Activated naive CD8-positive, alpha-beta T cell treated with anti-CD3 and anti-CD28 coated beads, Interleukin-2, amount 10 ng/mL, durations not matched to agents 7 days and 5 days (primary cell): Measurements from ENCODE around the gene TNFRSF4. TPM values are rescaled to one million over a fixed set of nuclear protein-coding genes. Genes with fewer than 3 reads are reported as not detected.

Experiments
- ATAC-seq: fragments of 150-1000 bp; cut with Tn5 transposase; one replicate; pipeline ENCODE4 v1.10.0; 2021; ENCODE audit warnings: low read depth, moderate library complexity
- POLR2A ChIA-PET: fragments of 350-600 bp; sonication (Branson Sonifier 250); formaldehyde crosslinking; loops from one replicate; lab custom pipeline; 2021; ENCODE audit warnings: antibody characterized with exemption; lab: Charles Lee
- DNase-seq: peaks from one replicate; pipeline ENCODE4 v3.0.0; 2021
- H3K27ac Mint-ChIP-seq: one replicate; pipeline ENCODE4 v1.8.0; 2022; ENCODE audit warnings: mild to moderate bottlenecking, mixed read lengths
- H3K27me3 Mint-ChIP-seq: one replicate; pipeline ENCODE4 v1.8.0; 2022; ENCODE audit warnings: mild to moderate bottlenecking, moderate library complexity, mixed read lengths
- H3K36me3 Mint-ChIP-seq: one replicate; pipeline ENCODE4 v1.8.0; 2021; ENCODE audit warnings: mild to moderate bottlenecking, mixed read lengths
- H3K4me1 Mint-ChIP-seq: one replicate; pipeline ENCODE4 v1.8.0; 2021; ENCODE audit warnings: mixed read lengths
- H3K4me3 Mint-ChIP-seq: one replicate; pipeline ENCODE4 v1.8.0; 2022; ENCODE audit warnings: mild to moderate bottlenecking, moderate library complexity, mixed read lengths
- H3K9me3 Mint-ChIP-seq: one replicate; pipeline ENCODE4 v1.8.0; 2021; ENCODE audit warnings: mixed read lengths
- total RNA-seq, 2 experiments: library from RNA; stranded (reverse); gene quantifications; one replicate each; pipeline ENCODE4 v1.2.3, GENCODE V29; 2021

The TNFRSF4 gene
- total RNA-seq, 2 experiments from 2014 or later = 2.4 to 3.1 TPM

- POLR2A ChIA-PET = no interaction called here
Observed at GRCh38 chr1:1241588-1242219, 27.8 kb upstream of the TNFRSF4 start.

DNA sequence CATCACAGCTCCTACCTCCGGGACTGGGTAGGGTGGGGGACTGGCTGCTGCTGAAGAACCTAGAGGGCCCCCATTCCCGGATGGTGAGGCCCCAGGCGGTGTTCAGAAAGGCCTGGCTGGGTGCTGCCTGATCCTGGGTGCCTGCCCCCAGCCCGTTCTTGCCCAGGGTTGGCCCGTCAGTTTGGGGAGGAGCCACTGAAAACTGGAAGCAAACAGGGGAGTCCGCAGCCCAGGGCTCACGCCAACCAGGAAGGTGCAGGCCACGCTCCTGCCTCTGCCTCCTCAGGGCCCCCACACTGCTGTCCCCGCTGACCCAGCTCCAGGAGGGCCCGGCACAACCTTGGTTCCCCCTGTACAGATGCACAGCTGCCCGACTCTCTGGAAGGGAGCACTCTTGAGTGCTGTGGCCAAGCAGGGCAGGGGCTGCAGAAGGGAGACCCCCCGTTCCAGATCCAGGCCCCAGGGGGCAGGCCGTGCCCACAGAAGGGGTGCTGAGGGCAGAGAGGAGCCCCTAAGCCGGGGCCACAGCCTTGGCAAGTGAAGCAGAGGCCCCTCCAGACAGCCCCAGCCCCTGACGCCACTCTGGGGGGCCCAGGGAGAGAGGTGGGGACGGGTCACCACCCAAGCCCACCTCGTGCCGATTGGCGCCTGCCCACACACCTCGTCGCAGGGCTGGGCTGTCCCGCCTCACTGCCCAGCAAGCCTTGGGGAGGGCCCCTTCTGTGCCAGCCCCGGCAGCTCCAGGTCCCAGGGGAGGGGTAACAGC, 27.1 kb upstream of the TNFRSF4 start:
- POLR2A ChIA-PET = no interaction called here
- no peak for ATAC-seq
- Mint-ChIP-seq H3K4me1 (no peaks in the 10 kb centered on the region), H3K27me3 (peaks cover 2% of the 10 kb centered on the region), H3K4me3 (no peak overlapping the region), H3K27ac (no peak overlapping the region), H3K36me3 (no peaks in the 10 kb centered on the region), H3K9me3 (no peaks in the 10 kb centered on the region)
- DNase-seq = no peak

More at GRCh38 chr1:1241588-1242219, 27.8 kb upstream of the TNFRSF4 start:
- H3K36me3 Mint-ChIP-seq = no peaks in the 10 kb centered on the region
- no peak overlapping the region for H3K27ac Mint-ChIP-seq
- ATAC-seq (no peak), DNase-seq (no peak)
- H3K27me3 Mint-ChIP-seq = peaks cover 2% of the 10 kb centered on the region
- no peaks in the 10 kb centered on the region for H3K9me3 Mint-ChIP-seq
- H3K4me1 Mint-ChIP-seq = no peaks in the 10 kb centered on the region
- H3K4me3 Mint-ChIP-seq = no peak overlapping the region

GRCh38 chr1:1240348-1240732, 26.4 kb upstream of the TNFRSF4 start:
- Mint-ChIP-seq H3K27ac (no peak overlapping the region), H3K9me3 (no peaks in the 10 kb centered on the region), H3K36me3 (no peaks in the 10 kb centered on the region), H3K4me1 (no peaks in the 10 kb centered on the region), H3K4me3 (no peak overlapping the region), H3K27me3 (no peaks in the 10 kb centered on the region)
- no peak for ATAC-seq
- POLR2A ChIA-PET = no interaction called here
- DNase-seq = no peak

- POLR2A ChIA-PET = no interaction called here
- no peaks in the 10 kb centered on the region for H3K27me3 Mint-ChIP-seq
- no peak for ATAC-seq
Observed at GRCh38 chr1:1239614-1240347, 25.8 kb upstream of the TNFRSF4 start.

DNA sequence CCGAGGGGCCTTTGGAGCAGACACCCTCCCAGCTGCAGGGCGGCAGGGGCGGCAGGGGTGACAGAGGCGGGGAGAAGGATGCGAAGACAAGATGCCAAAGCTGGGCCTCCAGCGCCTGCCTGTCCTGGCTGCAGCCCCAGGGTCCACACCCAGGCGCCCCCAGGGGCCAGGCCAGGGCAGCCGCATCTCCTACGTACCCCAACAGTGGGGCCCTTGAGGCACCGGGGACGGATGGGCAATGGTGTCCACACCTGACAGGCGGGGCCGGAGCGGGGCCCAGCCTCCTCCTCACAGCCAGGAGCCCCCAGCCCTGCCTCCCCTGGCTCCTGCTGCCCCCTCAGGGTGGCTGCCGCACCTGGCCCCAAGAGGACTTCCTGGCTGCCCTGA, 25.3 kb upstream of the TNFRSF4 start:
- POLR2A ChIA-PET = no interaction called here
- H3K36me3 Mint-ChIP-seq = no peaks in the 10 kb centered on the region
- no peak overlapping the region for H3K27ac Mint-ChIP-seq

More at GRCh38 chr1:1239614-1240347, 25.8 kb upstream of the TNFRSF4 start:
- Mint-ChIP-seq H3K4me1 (no peaks in the 10 kb centered on the region), H3K4me3 (no peak overlapping the region), H3K27ac (no peak overlapping the region), H3K9me3 (no peaks in the 10 kb centered on the region), H3K36me3 (no peaks in the 10 kb centered on the region)
- DNase-seq = no peak

GRCh38 chr1:1238702-1239178, 24.8 kb upstream of the TNFRSF4 start:
- ATAC-seq = no peak
- H3K4me3 Mint-ChIP-seq = no peak overlapping the region
- H3K4me1 Mint-ChIP-seq = peaks cover 7% of the 10 kb centered on the region
- DNase-seq = no peak
- no peak overlapping the region for H3K27ac Mint-ChIP-seq
- no peaks in the 10 kb centered on the region for H3K9me3 Mint-ChIP-seq
- H3K27me3 Mint-ChIP-seq = no peaks in the 10 kb centered on the region
- H3K36me3 Mint-ChIP-seq = peaks cover 2% of the 10 kb centered on the region
- POLR2A ChIA-PET = interaction anchor here (0.9 kb wide), 1 partner anchor 18 kb away, joined by 3 read pairs; no protein-coding TSS in a partner anchor

More for the DNA sequence above, 25.3 kb upstream of the TNFRSF4 start:
- ATAC-seq = no peak
- peaks cover 2% of the 10 kb centered on the region for H3K4me1 Mint-ChIP-seq
- H3K27me3 Mint-ChIP-seq = no peaks in the 10 kb centered on the region
- no peak overlapping the region for H3K4me3 Mint-ChIP-seq
- no peak for DNase-seq
- no peaks in the 10 kb centered on the region for H3K9me3 Mint-ChIP-seq

DNA sequence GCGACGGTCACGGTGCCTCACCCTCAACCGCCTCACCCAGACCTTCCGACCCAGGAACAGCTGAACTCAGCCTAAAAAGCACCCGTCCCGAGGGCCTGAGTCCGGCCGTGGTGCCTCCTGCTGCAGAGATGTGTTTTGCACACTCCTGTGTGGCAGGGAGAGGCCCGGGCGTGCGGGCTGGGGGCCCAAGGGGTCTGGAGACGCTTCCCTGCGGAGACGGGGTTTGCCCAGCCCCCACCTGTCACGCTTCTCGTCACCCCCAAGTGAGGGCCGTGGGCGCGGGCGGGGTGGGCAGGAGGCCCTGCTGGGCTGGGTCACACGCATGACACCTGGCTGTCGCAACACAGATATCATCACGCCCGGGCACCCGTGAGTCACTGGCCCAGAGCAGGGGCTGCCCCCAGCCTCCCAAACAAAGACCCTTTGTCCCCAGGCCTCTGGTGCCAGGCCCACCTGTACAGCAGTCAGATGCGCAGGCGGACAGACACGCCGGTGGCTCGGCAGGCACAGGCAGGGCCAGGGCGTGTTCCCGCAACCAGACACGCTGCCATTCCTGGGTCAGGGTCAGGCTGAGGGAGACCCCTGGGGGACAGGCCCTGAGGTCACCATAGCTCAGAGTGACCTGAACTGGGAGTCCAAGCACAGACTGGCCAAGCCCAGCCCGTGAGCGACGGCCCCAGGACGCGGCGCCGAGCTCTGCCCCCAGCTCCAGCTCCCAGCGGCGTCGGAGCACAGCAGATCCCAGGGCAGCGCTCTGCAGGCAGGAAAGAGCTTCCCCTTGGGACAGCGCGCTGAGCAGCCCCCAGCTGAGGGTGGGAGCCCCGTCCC, 24.1 kb upstream of the TNFRSF4 start:
- POLR2A ChIA-PET = interaction anchor here (0.9 kb wide), 1 partner anchor 18 kb away, joined by 3 read pairs; no protein-coding TSS in a partner anchor
- ATAC-seq (no peak), DNase-seq (no peak)
- Mint-ChIP-seq H3K4me3 (no peak overlapping the region), H3K36me3 (peaks cover 2% of the 10 kb centered on the region), H3K27me3 (no peaks in the 10 kb centered on the region), H3K27ac (no peak overlapping the region), H3K9me3 (no peaks in the 10 kb centered on the region), H3K4me1 (peaks cover 11% of the 10 kb centered on the region)

DNA sequence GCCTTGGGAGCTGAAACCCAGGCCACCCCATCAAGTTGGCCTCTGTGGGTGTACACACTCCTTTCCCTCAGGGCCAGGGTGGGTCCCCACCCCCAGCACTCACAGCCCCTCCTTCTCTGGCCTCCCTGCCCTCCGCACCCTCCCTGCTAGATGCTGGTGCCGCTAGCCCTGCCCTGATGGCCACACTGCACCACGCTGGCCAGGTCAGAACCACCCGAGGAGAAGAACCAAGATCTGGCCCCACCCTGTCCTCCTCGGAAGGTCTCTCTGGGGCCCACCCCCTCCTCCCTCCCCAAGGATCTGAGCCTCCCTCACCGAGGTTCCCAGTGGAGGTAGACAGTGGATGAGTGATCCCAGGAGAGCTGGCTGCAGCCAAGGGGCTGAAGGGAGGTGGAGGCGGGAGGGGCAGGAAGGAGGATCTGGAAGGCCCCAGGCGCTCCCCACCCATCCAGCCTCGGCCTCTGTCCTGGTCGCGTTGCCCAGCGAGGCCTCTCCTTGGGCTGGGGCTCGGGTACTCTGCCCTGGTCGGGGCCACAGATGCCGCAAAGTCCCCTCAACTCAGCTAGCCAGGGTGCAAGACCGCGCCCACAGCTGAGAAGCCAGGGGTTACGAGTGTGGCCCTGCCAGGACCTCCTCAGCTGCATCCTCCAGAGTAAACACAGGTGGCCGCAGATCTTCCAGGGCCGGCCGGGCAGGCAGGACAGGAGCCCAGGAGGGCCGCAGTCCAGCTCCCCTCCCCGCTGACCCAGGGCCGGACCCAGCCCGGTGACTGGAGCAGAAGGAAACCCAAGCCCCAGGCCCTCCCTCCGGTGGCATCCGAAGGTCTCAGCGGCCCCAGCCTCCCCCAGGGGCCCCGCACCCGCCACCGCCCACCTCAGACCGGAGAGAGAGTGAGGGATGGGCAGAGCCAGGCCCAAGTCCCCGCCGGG, 23.3 kb upstream of the TNFRSF4 start:
- Mint-ChIP-seq H3K27ac (no peak overlapping the region), H3K4me3 (no peak overlapping the region), H3K4me1 (peaks cover 11% of the 10 kb centered on the region), H3K36me3 (peaks cover 2% of the 10 kb centered on the region), H3K27me3 (no peaks in the 10 kb centered on the region), H3K9me3 (no peaks in the 10 kb centered on the region)
- POLR2A ChIA-PET = interaction anchor here (0.5 to 0.9 kb wide), 2 partner anchors 17 to 188 kb away, joined by 3 read pairs; no protein-coding TSS in a partner anchor
- DNase-seq = no peak
- ATAC-seq = no peak

GRCh38 chr1:1236176-1236763, 22.3 kb upstream of the TNFRSF4 start:
- Mint-ChIP-seq H3K4me3 (no peak overlapping the region), H3K27me3 (no peaks in the 10 kb centered on the region), H3K36me3 (peaks cover 2% of the 10 kb centered on the region), H3K27ac (no peak overlapping the region), H3K9me3 (no peaks in the 10 kb centered on the region), H3K4me1 (peaks cover 11% of the 10 kb centered on the region)
- POLR2A ChIA-PET = interaction anchor here (0.9 kb wide), 1 partner anchor 18 kb away, joined by 3 read pairs; no protein-coding TSS in a partner anchor
- ATAC-seq = no peak
- DNase-seq = no peak

GRCh38 chr1:1235016-1235744, 21.2 kb upstream of the TNFRSF4 start:
- Mint-ChIP-seq H3K4me3 (no peak overlapping the region), H3K36me3 (peaks cover 4% of the 10 kb centered on the region), H3K27ac (no peak overlapping the region), H3K9me3 (no peaks in the 10 kb centered on the region), H3K4me1 (peaks cover 17% of the 10 kb centered on the region), H3K27me3 (no peaks in the 10 kb centered on the region)
- DNase-seq (no peak), ATAC-seq (no peak)
- POLR2A ChIA-PET = no interaction called here

DNA sequence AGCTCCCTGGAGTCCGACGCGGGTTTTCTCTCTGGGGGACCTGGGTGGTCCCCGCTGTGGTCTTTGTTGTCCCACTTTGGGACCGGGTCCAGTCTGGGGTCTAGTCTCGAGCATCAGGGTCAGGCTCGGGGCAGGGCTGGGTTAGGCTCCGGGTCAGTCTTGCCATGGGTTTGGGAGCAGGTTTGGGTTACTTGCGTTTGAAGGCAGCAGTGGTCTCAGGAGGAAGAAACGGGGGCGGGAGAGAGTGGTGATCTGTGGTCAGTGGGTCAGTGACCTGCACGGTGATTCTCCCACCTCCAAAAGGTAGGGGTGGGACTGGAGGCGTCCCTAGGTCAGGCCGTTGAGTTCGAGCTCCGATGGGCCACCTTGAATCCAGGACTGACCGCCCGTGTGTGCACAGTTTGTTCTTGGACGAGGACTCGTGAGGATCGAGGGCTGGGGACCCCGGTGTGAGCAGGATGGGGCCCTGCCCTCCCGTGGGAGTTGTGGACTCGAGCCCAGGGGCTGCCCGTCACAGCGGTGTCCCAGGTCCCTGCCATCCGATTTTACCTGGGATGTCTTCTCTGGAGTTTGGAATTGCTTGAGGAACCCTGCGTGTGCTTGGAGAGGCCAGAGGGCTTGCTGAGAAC, 20.3 kb upstream of the TNFRSF4 start:
- no peak overlapping the region for H3K27ac Mint-ChIP-seq
- POLR2A ChIA-PET = no interaction called here
- H3K27me3 Mint-ChIP-seq = no peaks in the 10 kb centered on the region

More for the DNA sequence above, 20.3 kb upstream of the TNFRSF4 start:
- ATAC-seq (no peak), DNase-seq (no peak)
- H3K4me3 Mint-ChIP-seq = no peak overlapping the region
- no peaks in the 10 kb centered on the region for H3K9me3 Mint-ChIP-seq
- H3K4me1 Mint-ChIP-seq = peaks cover 25% of the 10 kb centered on the region
- H3K36me3 Mint-ChIP-seq = peaks cover 6% of the 10 kb centered on the region
